Left hindlimb (tissue), 1 donor: Measurements from ENCODE around the gene EIF3L.

Experiments
- DNase-seq: peaks from one replicate; pipeline ENCODE4 v3.0.0-alpha.2; 2018

Gene EIF3L

DNA sequence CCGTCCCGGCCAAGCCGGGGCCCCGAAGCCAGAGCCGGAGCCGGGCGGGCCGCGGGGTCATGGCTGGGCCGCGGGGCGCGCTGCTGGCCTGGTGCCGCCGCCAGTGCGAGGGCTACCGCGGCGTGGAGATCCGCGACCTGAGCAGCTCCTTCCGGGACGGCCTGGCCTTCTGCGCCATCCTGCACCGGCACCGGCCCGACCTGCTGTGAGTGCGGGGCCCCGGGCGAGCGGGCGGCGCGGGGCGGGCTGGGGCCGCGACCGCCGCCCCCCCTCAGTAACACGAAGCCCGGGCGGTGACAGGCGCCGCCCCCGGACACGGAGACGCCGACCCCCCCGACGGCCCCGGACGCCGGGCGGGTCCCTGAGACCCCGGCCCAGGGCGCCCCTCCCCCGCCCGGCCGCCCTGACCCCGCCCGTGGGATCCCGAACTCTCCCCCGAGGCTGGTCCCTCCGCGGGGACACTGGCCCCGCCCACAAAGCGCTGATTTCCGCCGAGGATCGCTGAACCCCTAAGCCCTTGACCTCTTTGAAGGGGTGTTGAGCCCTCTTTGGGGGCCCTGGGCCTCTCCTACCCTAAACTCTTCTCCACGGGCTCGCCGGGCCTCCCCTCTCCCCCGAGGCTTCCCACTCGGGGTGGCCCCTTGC lies 57.3 kb downstream of the EIF3L start:
- DNase-seq, result no peak

GRCh38 chr22:37907036-37907954 lies 58.1 kb downstream of the EIF3L start:
- no peak for DNase-seq

DNA sequence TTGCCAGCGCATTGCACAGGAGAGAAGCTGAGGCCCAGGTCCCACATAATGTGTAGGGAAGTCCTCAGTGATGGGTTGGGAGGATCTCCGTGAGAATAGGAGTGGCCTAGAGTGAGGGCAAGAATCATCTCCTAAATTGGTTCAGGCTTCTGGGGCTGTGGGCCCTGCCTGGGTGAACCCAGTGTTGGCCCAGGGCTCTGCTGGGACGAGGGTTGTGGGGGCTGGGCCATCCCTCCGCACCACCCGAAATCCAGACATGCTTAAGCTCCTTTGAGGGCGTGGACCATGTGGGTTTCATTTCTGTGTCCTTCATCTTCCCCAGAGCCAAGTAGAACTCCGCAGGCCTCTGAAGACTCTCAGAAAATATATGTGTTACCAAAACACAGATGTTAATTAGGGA lies 60.5 kb downstream of the EIF3L start:
- no peak for DNase-seq

DNA sequence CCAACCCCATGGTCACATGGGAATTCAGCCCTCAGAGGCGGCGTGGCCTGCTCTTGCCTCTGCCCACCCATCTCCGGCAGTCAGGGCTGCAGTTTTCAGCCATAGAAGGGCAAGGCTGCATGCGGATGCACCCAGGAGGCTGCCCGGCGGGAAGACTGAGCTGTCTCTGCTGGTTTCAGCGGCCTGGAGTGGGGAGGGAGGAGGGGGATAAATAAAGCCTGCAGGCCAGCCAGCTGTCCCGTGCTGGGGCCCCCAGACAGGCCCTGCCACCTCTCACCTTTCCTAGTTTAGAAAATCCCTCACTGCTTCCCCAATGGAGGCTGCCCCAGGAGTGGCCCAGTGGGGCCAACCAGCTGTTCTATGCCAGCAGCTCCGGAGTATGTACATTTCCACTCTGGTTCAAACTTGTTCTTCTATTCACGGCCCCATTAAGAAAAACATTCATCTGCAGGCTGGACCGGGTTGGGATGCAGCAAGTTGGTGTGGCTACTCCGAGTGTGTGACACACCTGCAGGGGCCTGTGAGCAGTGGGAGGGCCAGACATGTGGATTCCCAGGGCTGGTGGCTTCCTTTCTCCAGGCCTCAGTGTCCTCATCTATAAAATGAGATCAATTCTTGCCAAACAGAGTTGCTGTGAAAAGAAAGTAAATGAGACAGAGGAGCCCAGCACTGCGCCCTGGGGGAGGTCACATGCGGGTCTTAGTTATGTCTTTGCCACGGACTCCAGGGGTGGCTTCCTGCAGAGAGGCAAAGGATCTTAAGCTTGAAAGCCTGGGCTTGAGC lies 61.9 kb downstream of the EIF3L start:
- DNase-seq, result no peak

DNA sequence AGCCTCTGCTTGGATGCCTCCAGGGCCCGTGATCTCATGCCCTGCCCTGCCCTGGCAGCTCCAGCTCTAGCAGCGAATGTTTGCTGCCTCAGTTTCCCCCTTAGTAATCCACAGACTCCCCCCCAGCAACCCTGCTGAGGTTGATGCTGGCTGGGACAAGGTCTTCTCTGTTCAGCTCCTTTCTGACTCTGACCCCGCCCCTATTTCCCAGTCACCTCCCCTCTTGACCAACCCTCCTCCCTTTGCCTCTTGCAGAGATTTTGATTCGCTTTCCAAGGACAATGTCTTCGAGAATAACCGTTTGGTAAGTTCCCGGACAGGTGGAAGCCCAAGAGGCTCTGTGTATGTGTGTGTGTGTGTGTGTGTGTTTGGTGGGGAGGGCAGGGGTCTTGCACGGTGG lies 62.5 kb downstream of the EIF3L start:
- no peak for DNase-seq

DNA sequence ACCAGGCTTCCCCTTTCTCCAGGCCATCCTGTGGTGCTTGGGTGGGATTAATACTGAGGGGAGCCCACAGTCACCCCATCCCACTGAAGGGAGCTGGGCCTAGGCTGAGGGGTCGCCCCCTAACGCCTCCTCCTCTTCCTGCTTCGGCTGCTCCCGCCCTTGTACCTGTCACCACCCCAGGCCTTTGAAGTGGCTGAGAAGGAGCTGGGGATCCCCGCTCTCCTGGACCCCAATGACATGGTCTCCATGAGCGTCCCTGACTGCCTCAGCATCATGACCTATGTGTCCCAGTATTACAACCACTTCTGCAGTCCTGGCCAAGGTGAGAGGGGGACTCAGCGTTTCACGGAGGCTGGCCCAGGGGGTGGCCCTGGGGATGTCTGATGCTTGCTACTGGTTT lies 63.0 kb downstream of the EIF3L start:
- DNase-seq, result no peak

DNA sequence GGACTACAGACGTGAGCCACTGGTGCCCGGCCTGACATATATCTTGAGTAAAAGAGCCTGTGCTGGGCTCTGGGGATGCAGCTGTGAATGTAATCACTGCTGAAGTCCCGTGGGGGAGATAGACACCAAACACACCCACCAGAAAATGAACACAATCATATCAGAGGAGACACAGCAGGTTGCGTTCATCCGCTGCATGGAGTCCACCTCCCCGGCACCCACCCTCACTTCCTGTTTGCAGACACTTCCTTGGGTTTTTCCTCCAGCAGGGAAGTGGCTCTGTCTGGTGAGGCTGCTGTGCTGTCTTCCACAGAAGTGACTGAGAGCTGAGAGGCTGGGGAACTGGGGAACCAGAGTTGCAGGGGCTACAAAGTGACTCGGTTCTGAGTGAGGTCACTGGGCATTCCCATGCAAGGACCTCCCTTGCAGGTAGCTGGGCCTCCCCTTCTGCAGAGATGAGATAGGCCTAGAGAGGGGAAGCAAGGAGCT lies 64.1 kb downstream of the EIF3L start:
- DNase-seq, result no peak

- DNase-seq, result no peak
Measured at GRCh38 chr22:37916311-37916710, 67.1 kb downstream of the EIF3L start.

GRCh38 chr22:37917874-37918548 lies 68.8 kb downstream of the EIF3L start:
- DNase-seq, result no peak

GRCh38 chr22:37918580-37919270 lies 69.5 kb downstream of the EIF3L start:
- no peak for DNase-seq

DNA sequence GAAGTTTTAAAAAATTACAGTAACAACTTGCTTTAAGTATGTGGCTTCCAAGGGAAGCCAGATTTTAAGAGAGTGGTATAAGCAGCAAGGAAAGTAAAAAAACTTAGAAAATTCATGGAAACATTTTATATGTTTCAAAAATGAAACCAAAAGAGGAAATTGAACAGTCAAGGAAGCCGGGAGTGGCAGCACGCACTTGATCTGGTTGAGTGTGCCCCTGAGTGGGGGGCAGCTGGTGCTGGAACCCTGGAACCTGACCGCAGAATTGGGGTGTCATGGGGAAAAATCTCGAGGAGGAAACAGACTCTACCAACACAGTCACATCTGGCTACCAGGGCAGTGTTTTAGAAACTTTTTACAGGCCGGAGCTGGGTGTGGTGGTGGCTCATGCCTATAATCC lies 70.9 kb downstream of the EIF3L start:
- no peak for DNase-seq

DNA sequence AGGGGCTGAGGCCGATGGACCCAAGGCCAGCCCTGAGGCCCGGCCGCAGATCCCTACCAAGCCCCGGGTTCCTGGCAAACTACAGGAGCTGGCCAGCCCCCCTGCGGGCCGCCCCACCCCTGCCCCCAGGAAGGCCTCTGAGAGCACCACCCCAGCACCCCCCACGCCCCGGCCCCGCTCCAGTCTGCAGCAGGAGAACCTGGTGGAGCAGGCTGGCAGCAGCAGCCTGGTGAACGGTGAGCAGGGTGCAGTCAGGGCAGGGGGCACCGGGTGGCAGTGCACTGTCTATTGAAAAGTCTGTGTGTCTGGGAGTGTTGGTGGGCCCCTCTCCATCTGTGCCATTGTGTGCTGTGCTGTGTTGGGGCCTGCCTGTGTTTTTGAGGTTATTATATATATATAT lies 73.0 kb downstream of the EIF3L start:
- no peak for DNase-seq

DNA sequence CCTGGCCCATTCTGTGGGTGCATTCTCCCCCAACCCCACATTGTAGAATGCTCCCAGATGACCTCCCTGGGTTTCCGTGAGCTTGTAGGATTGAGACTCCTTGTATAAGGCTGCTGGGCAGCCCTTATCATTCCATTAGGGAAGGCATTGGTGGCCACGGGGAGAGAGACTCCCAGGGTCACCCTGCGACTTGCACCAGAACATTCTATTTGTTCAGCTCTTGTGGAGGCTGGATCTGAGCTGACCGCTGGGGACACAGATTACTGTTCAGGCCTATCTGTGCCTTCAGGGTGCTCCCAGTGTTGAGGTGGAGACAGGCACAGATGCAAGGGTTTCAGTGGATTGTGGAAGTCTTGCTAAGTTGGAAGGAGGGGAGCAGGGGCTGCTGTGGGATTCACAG lies 74.7 kb downstream of the EIF3L start:
- no peak for DNase-seq

GRCh38 chr22:37924386-37925065 lies 75.3 kb downstream of the EIF3L start:
- no peak for DNase-seq

- no peak for DNase-seq
Measured at GRCh38 chr22:37925330-37925729, 76.1 kb downstream of the EIF3L start.

DNA sequence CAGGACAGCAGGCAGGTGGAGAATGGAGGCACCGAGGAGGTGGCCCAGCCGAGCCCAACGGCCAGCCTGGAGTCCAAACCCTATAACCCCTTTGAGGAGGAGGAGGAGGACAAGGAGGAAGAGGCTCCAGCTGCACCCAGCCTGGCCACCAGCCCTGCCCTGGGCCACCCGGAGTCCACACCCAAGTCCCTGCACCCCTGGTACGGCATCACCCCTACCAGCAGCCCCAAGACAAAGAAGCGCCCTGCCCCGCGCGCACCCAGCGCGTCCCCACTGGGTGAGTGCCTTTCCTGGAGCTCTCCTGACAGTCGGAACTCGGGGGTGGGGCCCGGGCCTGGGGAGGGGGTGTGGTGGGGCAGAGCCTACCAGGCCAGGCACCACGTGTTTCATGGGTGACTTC lies 76.5 kb downstream of the EIF3L start:
- DNase-seq, result no peak

DNA sequence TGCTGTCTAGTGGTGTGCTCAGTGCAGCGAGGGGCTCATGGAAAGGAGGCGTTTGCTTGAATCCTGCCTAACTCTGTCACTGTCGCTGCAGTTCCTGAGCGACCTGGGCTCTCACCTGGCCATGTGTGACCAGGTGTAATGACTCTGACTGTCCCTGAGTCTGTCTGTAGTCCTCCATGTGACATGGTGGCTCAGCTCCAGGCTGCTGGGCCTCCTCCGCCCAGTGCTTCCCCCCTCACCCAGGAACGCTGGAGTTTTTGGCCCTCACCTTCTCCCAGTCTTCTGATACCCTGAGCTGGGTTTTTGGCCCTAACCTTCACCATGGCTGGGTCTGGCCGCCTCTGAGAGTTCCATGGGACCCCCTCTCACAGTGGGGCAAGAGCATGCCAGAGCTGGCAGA lies 77.1 kb downstream of the EIF3L start:
- DNase-seq, result no peak

GRCh38 chr22:37926771-37927636 lies 77.8 kb downstream of the EIF3L start:
- DNase-seq, result no peak

GRCh38 chr22:37927637-37927936 lies 78.4 kb downstream of the EIF3L start:
- DNase-seq, result no peak

- no peak for DNase-seq
Measured at GRCh38 chr22:37929390-37929789, 80.2 kb downstream of the EIF3L start.
